PC-9 (cell line): ENCODE data around the gene KRTAP27-1. TPM values are rescaled to one million over a fixed set of nuclear protein-coding genes. Genes with fewer than 3 reads are reported as not detected.

ENCODE experiments used
- BruUV-seq: library from RNA; stranded (reverse); fragments of 400-500 nt; replicated peaks from 2 replicates; lab custom pipeline; 2021; lab: Mats Ljungman, UMichigan
- CTCF ChIA-PET: fragments of 300-600 bp; sonication (Branson Sonifier 250); formaldehyde crosslinking; loops from one replicate; lab custom pipeline; 2022; ENCODE audit warnings: antibody characterized with exemption; lab: Charles Lee
- POLR2A ChIA-PET: fragments of 300-600 bp; sonication (Branson Sonifier 250); formaldehyde crosslinking; loops from one replicate; lab custom pipeline; 2022; ENCODE audit warnings: antibody characterized with exemption; ENCODE audit not compliant: unreplicated experiment; lab: Charles Lee
- DNase-seq, 2 experiments: peaks; one replicate each; pipeline versions ENCODE4 v3.0.0 to v3.0.0-alpha.2; 2015 to 2022; ENCODE audit warnings: mixed read lengths in 1 of 2
- H2AFZ ChIP-seq: fragments of 200-600 bp; sonication (generic); 2 replicates; pipeline ENCODE4 v1.8.1; 2017; ENCODE audit warnings: antibody characterized with exemption
- H3F3A ChIP-seq: fragments of 200-600 bp; sonication (generic); 2 replicates; pipeline ENCODE4 v1.8.1; 2017; ENCODE audit warnings: antibody characterized with exemption, mild to moderate bottlenecking, low read depth; ENCODE audit not compliant: insufficient read depth
- H3K27ac ChIP-seq: fragments of 200-600 bp; sonication (generic); 2 replicates; pipeline ENCODE4 v1.6.1; 2016; ENCODE audit warnings: mixed run types
- H3K27me3 ChIP-seq: fragments of 200-600 bp; sonication (generic); 2 replicates; pipeline ENCODE4 v1.6.1; 2016; ENCODE audit warnings: low read depth, mixed run types; ENCODE audit not compliant: insufficient read depth
- H3K36me3 ChIP-seq: fragments of 200-600 bp; sonication (generic); 2 replicates; pipeline ENCODE4 v1.6.1; 2016; ENCODE audit warnings: low read depth, mixed run types
- H3K4me1 ChIP-seq: fragments of 200-600 bp; sonication (generic); replicated peaks from 2 replicates; pipeline ENCODE4 v1.6.1; 2016; ENCODE audit warnings: mixed run types; ENCODE audit not compliant: insufficient read depth
- H3K4me2 ChIP-seq: fragments of 200-600 bp; sonication (generic); 2 replicates; pipeline ENCODE4 v1.6.1; 2017; ENCODE audit warnings: mixed run types
- H3K4me3 ChIP-seq: fragments of 200-600 bp; sonication (generic); 2 replicates; pipeline ENCODE4 v1.6.1; 2016; ENCODE audit warnings: mixed run types
- H3K79me2 ChIP-seq: fragments of 200-600 bp; sonication (generic); 2 replicates; pipeline ENCODE4 v1.6.1; 2017; ENCODE audit warnings: low read depth, mixed run types
- H3K9me2 ChIP-seq: fragments of 200-600 bp; sonication (generic); 2 replicates; pipeline ENCODE4 v1.8.1; 2017; ENCODE audit warnings: mild to moderate bottlenecking; ENCODE audit not compliant: insufficient read depth
- H3K9me3 ChIP-seq: fragments of 200-600 bp; sonication (generic); 2 replicates; pipeline ENCODE4 v1.8.1; 2016; ENCODE audit warnings: low read depth; ENCODE audit not compliant: insufficient read depth
- H4K20me1 ChIP-seq: fragments of 200-600 bp; sonication (generic); 2 replicates; pipeline ENCODE4 v1.8.1; 2017; ENCODE audit not compliant: insufficient read depth
- CTCF ChIP-seq: fragments of 200-600 bp; sonication (generic); conservative IDR thresholded peaks from 2 replicates; pipeline ENCODE4 v1.6.1; 2017; ENCODE audit warnings: mixed run types, antibody characterized with exemption, mild to moderate bottlenecking, moderate library complexity
- EZH2 ChIP-seq: fragments of 200-600 bp; sonication (generic); IDR thresholded peaks from 2 replicates; pipeline ENCODE4 v1.8.0; 2017; ENCODE audit warnings: antibody characterized with exemption, low read depth
- intact Hi-C: fragments of 100-400 bp; cut with micrococcal nuclease; formaldehyde crosslinking; loops from one replicate; pipeline ENCODE4 v1.10.0; 2022; ENCODE audit not compliant: unreplicated experiment
- total RNA-seq: library from RNA; stranded (reverse); gene quantifications from 2 replicates; pipeline ENCODE4 v1.2.3, GENCODE V29; 2021

KRTAP27-1 gene
- total RNA-seq, 1 experiment from 2014 or later, result not detected

DNA sequence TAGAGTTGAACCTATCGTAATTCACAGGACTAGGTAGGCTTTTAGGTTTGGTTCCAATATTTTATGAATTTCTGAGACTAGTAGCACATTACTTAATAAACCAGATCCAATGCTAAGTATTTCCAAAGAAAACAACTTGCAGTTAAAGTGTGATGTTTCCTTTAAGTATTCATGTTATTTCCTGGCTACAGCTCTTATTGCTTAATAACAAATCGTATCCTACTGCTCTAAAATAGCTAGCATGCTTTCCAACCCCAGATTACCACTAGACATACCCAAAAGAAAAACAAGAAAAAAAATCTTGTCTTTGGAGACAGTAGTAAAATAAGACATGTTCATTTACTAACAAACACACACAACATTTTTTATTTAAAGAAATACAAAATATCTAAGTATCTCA, 898 bp downstream of the KRTAP27-1 start:
- Histone ChIP-seq H3K9me2 (no peaks in the 10 kb centered on the region), H3K4me3 (no peak overlapping the region), H3F3A (no peaks in the 10 kb centered on the region), H2AFZ (no peak overlapping the region), H3K27ac (no peak overlapping the region), H3K27me3 (no peaks in the 10 kb centered on the region), H3K36me3 (no peaks in the 10 kb centered on the region), H3K4me1 (peaks cover 8% of the 10 kb centered on the region), H3K9me3 (no peaks in the 10 kb centered on the region), H4K20me1 (no peaks in the 10 kb centered on the region), H3K4me2 (no peak overlapping the region), H3K79me2 (no peaks in the 10 kb centered on the region)
- no TSS peak for BruUV-seq
- DNase-seq, result no peak
- intact Hi-C loops, result no loop called here
- CTCF ChIA-PET, result no interaction called here
- no peak for TF ChIP-seq EZH2
- no peak for TF ChIP-seq CTCF
- POLR2A ChIA-PET, result interaction anchor here (0.8 kb wide), 1 partner anchor 346 kb away, joined by 10 read pairs; no protein-coding TSS in a partner anchor

GRCh38 chr21:30333736-30334135, 3.8 kb downstream of the KRTAP27-1 start:
- no peaks in the 10 kb centered on the region for H4K20me1 ChIP-seq
- POLR2A ChIA-PET, result no interaction called here
- no peaks in the 10 kb centered on the region for H3K9me2 ChIP-seq
- no peak overlapping the region for H3K27ac ChIP-seq
- H3K27me3 ChIP-seq, result no peaks in the 10 kb centered on the region
- DNase-seq, result no peak
- no peaks in the 10 kb centered on the region for H3K79me2 ChIP-seq
- no peaks in the 10 kb centered on the region for H3F3A ChIP-seq
- H3K9me3 ChIP-seq, result no peaks in the 10 kb centered on the region
- H3K36me3 ChIP-seq, result no peaks in the 10 kb centered on the region
- H3K4me3 ChIP-seq, result no peak overlapping the region
- CTCF ChIA-PET, result no interaction called here
- intact Hi-C loops, result no loop called here
- no peak overlapping the region for H2AFZ ChIP-seq
- no peak for TF ChIP-seq EZH2
- H3K4me1 ChIP-seq, result peaks cover 8% of the 10 kb centered on the region
- no TSS peak for BruUV-seq
- H3K4me2 ChIP-seq, result no peak overlapping the region

DNA sequence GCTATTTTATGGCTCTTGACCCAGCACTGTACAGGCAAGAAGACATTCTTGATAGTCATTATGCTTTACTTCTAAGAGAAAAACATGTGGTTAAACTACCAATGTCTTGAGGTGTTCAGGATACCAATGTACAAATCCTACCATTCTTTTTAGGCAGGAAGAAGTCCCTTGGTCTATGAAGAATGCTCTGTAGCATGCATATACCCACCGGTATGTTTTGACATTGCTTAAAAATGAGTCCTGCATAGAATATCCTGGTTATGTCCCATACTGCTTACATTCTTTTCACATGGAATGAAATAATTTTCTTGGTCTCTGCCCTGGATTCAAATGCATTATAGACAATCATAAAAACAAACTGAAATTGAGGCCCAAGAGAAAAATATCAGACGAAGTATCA, 4.8 kb downstream of the KRTAP27-1 start:
- H3K4me2 ChIP-seq, result no peak overlapping the region
- intact Hi-C loops, result no loop called here
- no peaks in the 10 kb centered on the region for H3K27me3 ChIP-seq
- H3K9me3 ChIP-seq, result no peaks in the 10 kb centered on the region
- no peaks in the 10 kb centered on the region for H3K79me2 ChIP-seq
- H3K4me1 ChIP-seq, result peaks cover 2% of the 10 kb centered on the region; the same call in 1 of the 2 replicates
- no peak for DNase-seq
- H4K20me1 ChIP-seq, result no peaks in the 10 kb centered on the region
- no TSS peak for BruUV-seq
- H3F3A ChIP-seq, result no peaks in the 10 kb centered on the region
- no peak overlapping the region for H3K27ac ChIP-seq
- CTCF ChIA-PET, result no interaction called here
- TF ChIP-seq CTCF, result no peak
- TF ChIP-seq EZH2, result no peak
- H3K4me3 ChIP-seq, result no peak overlapping the region
- POLR2A ChIA-PET, result no interaction called here
- H2AFZ ChIP-seq, result no peak overlapping the region
- no peaks in the 10 kb centered on the region for H3K9me2 ChIP-seq
- no peaks in the 10 kb centered on the region for H3K36me3 ChIP-seq
